ENCODE measurements around the gene TTLL3. TPM values are rescaled to one million over a fixed set of nuclear protein-coding genes. Genes with fewer than 3 reads are reported as not detected.

Gene TTLL3
- polyA plus RNA-seq, 1 donor (not counting 4 experiments of a cell fraction or from before 2014, with no cell fraction given), result 11.3 TPM

DNA sequence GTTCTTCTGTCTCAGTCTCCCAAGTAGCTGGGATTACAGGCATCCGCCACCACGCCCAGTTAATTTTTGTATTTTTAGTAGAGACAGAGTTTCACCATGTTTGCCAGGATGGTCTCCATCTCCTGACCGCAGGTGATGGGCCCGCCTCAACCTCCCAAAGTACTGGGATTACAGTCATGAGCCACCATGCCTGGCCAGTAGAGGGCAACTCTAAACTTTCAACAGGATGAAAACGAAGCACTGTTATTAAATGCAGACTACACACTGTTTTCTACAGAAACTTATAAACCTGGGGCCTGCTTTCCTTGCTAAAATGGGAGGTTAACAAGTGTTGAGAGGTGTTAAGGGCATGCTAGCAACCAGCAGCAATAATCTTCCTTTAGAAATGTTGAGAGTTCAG, 9.5 kb upstream of the TTLL3 start:
- FAIRE-seq, result no peak
- no peak overlapping the region for H3K4me3 ChIP-seq (ENCODE audit: control insufficient read depth in 2 of 3, extremely low read depth in 1 of 3, insufficient read depth in 2 of 3, low read depth in 1 of 3, low read length in 3 of 3)

DNA sequence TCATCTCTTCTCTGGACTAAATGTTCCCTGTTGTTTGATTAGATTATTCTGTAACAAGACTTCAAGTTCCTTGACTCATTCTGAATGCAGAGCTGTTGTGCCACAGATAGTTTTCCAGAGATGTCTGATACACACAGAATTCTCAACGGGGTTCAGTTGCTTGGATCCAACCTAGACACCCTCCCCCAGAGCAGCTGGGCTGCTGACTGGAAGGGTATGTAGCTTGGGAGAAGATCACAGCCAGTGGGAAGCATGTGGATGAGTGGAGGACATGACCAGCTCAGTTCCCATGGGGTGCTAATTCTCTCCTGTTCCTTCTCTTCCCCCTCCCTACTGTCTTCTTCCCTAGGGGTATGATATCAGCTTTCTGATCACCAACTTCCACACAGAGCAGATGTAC, 6.6 kb upstream of the TTLL3 start:
- Histone ChIP-seq H3K27me3 (ENCODE audit: control insufficient read depth, extremely low read depth, insufficient read depth, low read length) (no peaks in the 10 kb centered on the region), H4K20me1 (ENCODE audit: control insufficient read depth, extremely low read depth, insufficient read depth, low read length) (no peaks in the 10 kb centered on the region), H3K4me3 (ENCODE audit: control insufficient read depth in 2 of 3, extremely low read depth in 1 of 3, insufficient read depth in 2 of 3, low read depth in 1 of 3, low read length in 3 of 3) (no peak overlapping the region), H3K9ac (ENCODE audit: control insufficient read depth, extremely low read depth, insufficient read depth, low read length) (no peak overlapping the region), H3K9me3 (ENCODE audit: control insufficient read depth, low read depth, low read length) (no peaks in the 10 kb centered on the region), H3K79me2 (ENCODE audit: control insufficient read depth, insufficient read depth, low read length) (no peaks in the 10 kb centered on the region), H2AFZ (ENCODE audit: control insufficient read depth, low read length) (no peak overlapping the region), H3K4me2 (ENCODE audit: control insufficient read depth, extremely low read depth, insufficient read depth, low read depth, low read length) (no peak overlapping the region), H3K4me1 (ENCODE audit: control insufficient read depth, extremely low read depth, insufficient read depth, low read length) (no peaks in the 10 kb centered on the region), H3K36me3 (ENCODE audit: control insufficient read depth in 2 of 2, extremely low read depth in 1 of 2, insufficient read depth in 2 of 2, low read length in 2 of 2) (peaks cover 48 to 54% of the 10 kb centered on the region in 2 experiments), H3K9me1 (ENCODE audit: control insufficient read depth, extremely low read depth, insufficient read depth, low read length) (no peaks in the 10 kb centered on the region), H3K27ac (ENCODE audit: control insufficient read depth, insufficient read depth, low read length) (no peak overlapping the region)
- dilution Hi-C loops (cut with MboI; ENCODE audit: extremely low pct_ligation_motif_present, low sequenced_read_pairs), result no loop called here
- DNase-seq (ENCODE audit: low read depth, low spot score) (no peak), FAIRE-seq (no peak)
- no peak for TF ChIP-seq EZH2 (IDR thresholded peaks at IDR 0.05; ENCODE audit: low read length)
- TF ChIP-seq, protein P1, sequence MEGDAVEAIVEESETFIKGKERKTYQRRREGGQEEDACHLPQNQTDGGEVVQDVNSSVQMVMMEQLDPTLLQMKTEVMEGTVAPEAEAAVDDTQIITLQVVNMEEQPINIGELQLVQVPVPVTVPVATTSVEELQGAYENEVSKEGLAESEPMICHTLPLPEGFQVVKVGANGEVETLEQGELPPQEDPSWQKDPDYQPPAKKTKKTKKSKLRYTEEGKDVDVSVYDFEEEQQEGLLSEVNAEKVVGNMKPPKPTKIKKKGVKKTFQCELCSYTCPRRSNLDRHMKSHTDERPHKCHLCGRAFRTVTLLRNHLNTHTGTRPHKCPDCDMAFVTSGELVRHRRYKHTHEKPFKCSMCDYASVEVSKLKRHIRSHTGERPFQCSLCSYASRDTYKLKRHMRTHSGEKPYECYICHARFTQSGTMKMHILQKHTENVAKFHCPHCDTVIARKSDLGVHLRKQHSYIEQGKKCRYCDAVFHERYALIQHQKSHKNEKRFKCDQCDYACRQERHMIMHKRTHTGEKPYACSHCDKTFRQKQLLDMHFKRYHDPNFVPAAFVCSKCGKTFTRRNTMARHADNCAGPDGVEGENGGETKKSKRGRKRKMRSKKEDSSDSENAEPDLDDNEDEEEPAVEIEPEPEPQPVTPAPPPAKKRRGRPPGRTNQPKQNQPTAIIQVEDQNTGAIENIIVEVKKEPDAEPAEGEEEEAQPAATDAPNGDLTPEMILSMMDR (optimal IDR thresholded peaks at IDR 0.05 in 1 of 3, IDR thresholded peaks at IDR 0.05 in 1 of 3, conservative IDR thresholded peaks at IDR 0.05 in 1 of 3; ENCODE audit: extremely low read depth in 1 of 3, insufficient read depth in 2 of 3, low read length in 3 of 3), result no peak

More for the DNA sequence above, 9.5 kb upstream of the TTLL3 start:
- Histone ChIP-seq H3K4me2 (ENCODE audit: control insufficient read depth, extremely low read depth, insufficient read depth, low read depth, low read length) (no peak overlapping the region), H2AFZ (ENCODE audit: control insufficient read depth, low read length) (no peak overlapping the region), H3K27me3 (ENCODE audit: control insufficient read depth, extremely low read depth, insufficient read depth, low read length) (no peaks in the 10 kb centered on the region), H4K20me1 (ENCODE audit: control insufficient read depth, extremely low read depth, insufficient read depth, low read length) (peaks cover 2% of the 10 kb centered on the region), H3K4me1 (ENCODE audit: control insufficient read depth, extremely low read depth, insufficient read depth, low read length) (no peaks in the 10 kb centered on the region), H3K9me3 (ENCODE audit: control insufficient read depth, low read depth, low read length) (no peaks in the 10 kb centered on the region), H3K9ac (ENCODE audit: control insufficient read depth, extremely low read depth, insufficient read depth, low read length) (no peak overlapping the region), H3K27ac (ENCODE audit: control insufficient read depth, insufficient read depth, low read length) (no peak overlapping the region), H3K9me1 (ENCODE audit: control insufficient read depth, extremely low read depth, insufficient read depth, low read length) (no peaks in the 10 kb centered on the region), H3K79me2 (ENCODE audit: control insufficient read depth, insufficient read depth, low read length) (peaks cover 24% of the 10 kb centered on the region), H3K36me3 (ENCODE audit: control insufficient read depth in 2 of 2, extremely low read depth in 1 of 2, insufficient read depth in 2 of 2, low read length in 2 of 2) (peaks cover 49 to 53% of the 10 kb centered on the region in 2 experiments)
- dilution Hi-C loops (cut with MboI; ENCODE audit: extremely low pct_ligation_motif_present, low sequenced_read_pairs), result no loop called here
- no peak for DNase-seq (ENCODE audit: low read depth, low spot score)
- TF ChIP-seq EZH2 (IDR thresholded peaks at IDR 0.05; ENCODE audit: low read length), result no peak
- TF ChIP-seq, protein P1 (optimal IDR thresholded peaks at IDR 0.05 in 1 of 3, IDR thresholded peaks at IDR 0.05 in 1 of 3, conservative IDR thresholded peaks at IDR 0.05 in 1 of 3; ENCODE audit: extremely low read depth in 1 of 3, insufficient read depth in 2 of 3, low read length in 3 of 3), result peak in 2 of 3 experiments; percentile 22 to 26
